HG02571 (cell line): Measurements from ENCODE around the gene GGT1.
"Not testable (repeated sequence)": the region's sequence is repeated elsewhere in the genome, so short reads cannot be mapped to it uniquely, and the experiment has no call there.

ENCODE experiments used
- ATAC-seq: cut with Tn5 transposase; IDR thresholded peaks from one replicate; pipeline ENCODE4 v1.9.1; 2021; ENCODE audit warnings: mild to moderate bottlenecking, moderate library complexity; ENCODE audit not compliant: unreplicated experiment

The GGT1 gene

GRCh38 chr22:24633231-24634023 lies 30.4 kb downstream of the GGT1 start:
- ATAC-seq, result not testable (repeated sequence)

DNA sequence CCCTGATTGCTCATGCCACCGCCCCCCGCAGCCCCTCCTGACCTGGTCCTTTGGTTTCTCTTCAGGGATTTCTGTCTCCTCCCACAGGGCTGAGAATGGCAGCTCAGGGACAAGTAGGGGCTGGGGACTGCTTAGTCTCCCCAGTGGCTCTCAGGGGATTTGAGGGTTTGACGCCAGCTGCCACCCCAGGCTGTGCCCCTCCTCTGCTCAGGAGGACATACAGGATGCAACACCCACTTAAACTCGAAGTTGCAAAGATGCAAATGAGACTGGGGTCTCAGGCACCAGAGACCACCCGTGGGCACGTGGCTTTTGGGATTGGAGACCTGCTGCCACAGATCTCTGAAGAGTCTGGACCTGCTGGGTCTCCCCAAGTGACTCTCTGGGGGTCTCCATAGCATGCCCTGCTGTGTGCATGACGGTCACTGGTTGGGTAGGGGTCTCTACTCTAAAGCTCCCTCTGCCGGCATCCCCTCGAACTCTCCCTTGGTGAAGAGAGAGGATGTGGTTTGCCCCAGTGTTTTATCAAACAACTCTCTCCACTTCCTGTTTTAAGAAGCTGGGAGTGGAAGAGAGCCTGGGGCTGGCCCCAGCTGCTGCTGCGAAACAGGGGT lies 31.9 kb downstream of the GGT1 start:
- ATAC-seq, result not testable (repeated sequence)

DNA sequence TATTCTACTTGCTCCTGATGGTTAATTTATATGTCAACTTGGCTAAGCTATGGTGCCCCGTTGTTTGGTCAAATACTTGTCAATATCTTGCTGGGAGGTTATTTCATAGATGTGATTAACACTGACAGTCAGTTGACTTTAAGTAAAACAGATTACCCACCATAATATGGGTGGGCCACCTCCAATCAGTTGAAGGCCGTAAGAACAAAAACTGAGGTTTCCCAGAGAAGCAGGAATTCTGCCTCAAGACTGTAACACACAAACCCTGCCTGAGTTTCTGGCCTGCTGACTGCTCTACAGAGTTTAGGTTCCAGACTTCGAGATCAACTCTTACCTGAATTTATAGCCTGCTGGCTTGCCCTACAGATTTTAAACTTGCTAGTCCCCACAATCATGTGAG lies 33.5 kb downstream of the GGT1 start:
- not testable (repeated sequence) for ATAC-seq

GRCh38 chr22:24642307-24642706 lies 39.3 kb downstream of the GGT1 start:
- not testable (repeated sequence) for ATAC-seq

DNA sequence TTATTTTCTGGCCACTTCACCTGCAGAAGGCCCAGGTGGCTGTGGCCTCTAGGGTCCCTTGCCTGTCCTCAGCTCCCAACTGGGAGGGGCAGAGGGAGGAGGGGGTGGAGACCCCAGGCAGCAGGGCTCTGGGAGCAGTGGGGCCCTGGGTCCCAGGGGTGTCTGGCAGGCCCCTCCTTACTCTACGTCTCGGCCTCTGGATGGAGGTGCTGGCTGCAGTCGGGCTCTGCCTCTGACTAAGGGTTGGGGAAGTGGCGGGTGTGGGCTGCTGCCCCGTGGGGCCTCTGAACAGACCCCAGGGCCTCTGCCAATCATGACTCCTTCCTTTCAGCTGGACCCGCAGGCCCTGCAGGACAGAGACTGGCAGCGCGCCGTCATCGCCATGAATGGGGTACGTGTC lies 41.4 kb downstream of the GGT1 start:
- ATAC-seq, result not testable (repeated sequence)

DNA sequence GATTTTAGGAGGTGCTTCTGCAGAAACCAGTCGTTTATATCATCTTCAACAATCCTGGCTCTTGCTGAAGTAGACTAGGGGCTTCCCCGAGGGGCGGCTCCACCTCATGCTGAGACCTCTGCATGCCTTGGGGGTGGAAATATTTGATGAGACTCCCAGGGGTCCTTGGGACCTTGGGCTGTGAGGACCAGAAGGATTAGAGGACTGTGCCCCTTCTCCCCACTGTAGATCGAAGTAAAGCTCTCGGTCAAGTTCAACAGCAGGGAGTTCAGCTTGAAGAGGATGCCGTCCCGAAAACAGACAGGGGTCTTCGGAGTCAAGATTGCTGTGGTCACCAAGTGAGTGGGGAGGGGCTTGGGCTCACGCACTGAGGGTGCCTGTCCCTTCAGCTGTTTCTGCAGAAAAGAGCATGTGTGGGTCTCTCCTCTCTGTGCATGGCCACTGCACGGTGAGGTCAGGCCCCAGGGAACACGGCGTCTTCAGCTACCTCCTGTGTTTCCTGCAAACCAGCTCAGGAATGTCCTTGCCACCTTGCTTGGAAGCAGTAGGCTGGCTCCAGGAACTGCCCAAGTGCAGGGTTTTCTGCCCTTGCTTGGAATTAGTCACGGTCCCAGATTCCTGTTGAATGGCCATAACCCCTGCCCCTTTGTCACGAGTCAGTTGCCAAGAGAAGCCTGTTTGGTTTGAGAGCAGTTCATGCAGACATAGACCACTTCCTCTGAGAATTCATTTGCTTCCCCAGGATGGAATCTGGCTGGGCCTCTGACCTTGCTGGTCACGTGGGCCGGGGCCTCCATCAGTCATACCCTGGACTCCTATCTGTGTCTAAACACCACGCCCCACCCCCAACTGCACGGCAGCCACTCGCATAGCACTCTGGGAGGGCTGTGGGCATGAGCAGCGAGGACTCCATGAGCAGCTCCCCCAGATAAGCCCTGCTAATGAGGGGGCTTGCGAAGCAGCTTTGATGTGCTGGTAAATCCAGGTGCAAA lies 42.7 kb downstream of the GGT1 start:
- ATAC-seq, result not testable (repeated sequence)

- ATAC-seq, result not testable (repeated sequence)
These were observed 43.8 kb downstream of the GGT1 start for GRCh38 chr22:24646756-24647155.

- ATAC-seq, result not testable (repeated sequence)
These were observed 46.4 kb downstream of the GGT1 start for GRCh38 chr22:24649371-24649770.

DNA sequence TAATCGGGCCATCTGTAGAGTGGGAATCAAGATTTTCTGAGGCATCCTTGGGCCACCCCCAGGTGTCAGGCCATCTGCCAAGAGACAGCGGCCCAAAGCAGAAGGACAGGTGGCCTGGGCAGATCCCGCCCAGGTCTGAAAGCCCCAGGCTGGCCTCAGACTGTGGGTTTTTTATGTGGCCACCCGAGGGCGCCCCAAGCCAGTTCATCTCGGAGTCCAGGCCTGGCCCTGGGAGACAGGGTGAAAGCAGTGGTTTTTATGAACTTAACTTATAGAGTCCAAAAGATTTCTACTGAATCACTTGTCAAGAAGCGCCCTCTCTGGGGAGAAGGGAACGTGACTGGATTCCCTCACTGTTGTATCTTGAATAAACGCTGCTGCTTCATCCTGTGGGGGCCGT lies 47.9 kb downstream of the GGT1 start:
- not testable (repeated sequence) for ATAC-seq

DNA sequence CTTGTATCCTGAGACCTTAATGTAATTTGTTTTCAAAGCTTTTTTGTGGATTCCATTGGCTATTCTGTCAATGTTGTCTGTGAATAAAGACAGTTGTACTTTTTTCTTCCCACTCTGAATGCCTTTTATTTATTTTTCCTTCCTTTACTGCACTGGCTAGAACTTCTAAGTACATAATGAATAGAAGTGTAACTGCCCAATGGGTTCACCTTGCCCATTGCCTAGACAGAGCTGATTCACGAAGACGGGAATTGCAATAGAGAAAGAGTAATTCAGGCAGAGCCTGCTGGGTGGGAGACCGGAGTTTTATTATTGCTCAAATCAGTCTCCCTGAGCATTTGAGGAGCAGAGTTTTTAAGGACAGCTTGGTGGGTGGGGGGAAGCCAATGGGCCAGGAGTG lies 62.4 kb downstream of the GGT1 start:
- ATAC-seq, result not testable (repeated sequence)

- not testable (repeated sequence) for ATAC-seq
These were observed 64.9 kb downstream of the GGT1 start for GRCh38 chr22:24667904-24668303.

DNA sequence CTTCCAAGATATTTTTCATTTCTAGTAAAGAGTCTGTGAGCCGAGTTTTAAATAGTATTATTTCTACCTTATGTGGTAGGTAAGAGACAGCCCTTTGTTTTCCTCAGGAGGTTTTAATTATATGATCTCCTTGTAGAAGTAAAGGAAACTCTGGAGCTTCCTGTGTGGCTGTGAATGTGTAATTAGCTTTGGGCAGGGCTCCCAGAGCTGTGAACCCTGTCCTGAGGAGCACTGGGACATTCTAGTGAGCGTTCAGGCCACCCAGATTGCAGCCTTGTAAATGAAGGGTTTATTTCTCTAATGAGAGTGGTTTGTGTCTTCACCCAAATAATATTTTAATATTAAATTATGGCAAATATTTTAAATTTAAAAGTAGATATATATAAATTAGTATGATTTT lies 69.5 kb downstream of the GGT1 start:
- not testable (repeated sequence) for ATAC-seq
